GM19351 (cell line): ENCODE data around the gene EMD.
"Not testable (repeated sequence)": the region's sequence is repeated elsewhere in the genome, so short reads cannot be mapped to it uniquely, and the experiment has no call there.

Source experiments
- ATAC-seq: cut with Tn5 transposase; IDR thresholded peaks from one replicate; pipeline ENCODE4 v1.9.1; 2021; ENCODE audit warnings: mild to moderate bottlenecking, moderate library complexity; ENCODE audit not compliant: unreplicated experiment

EMD gene

GRCh38 chrX:154389812-154390747 is 11.0 kb downstream of the EMD start:
- ATAC-seq, result peak; percentile 62

GRCh38 chrX:154396363-154396762 is 17.3 kb downstream of the EMD start:
- ATAC-seq, result not testable (repeated sequence)

- ATAC-seq, result peak; percentile 57
These were observed 18.1 kb downstream of the EMD start for GRCh38 chrX:154396973-154397887.

- peak; percentile 68 for ATAC-seq
These were observed 19.0 kb downstream of the EMD start, which contains the start of gene RPL10 for GRCh38 chrX:154397888-154398667. RPL10 (plus strand) TSS chrX:154398377; CDS start chrX:154398520, 143 bp downstream.

- ATAC-seq, result no peak
These were observed 19.8 kb downstream of the EMD start for GRCh38 chrX:154398668-154399526.

GRCh38 chrX:154399527-154400368 is 20.7 kb downstream of the EMD start:
- no peak for ATAC-seq

GRCh38 chrX:154400369-154400817 is 21.3 kb downstream of the EMD start:
- ATAC-seq, result not testable (repeated sequence)

GRCh38 chrX:154401045-154401799 is 22.1 kb downstream of the EMD start:
- ATAC-seq, result no peak

GRCh38 chrX:154401918-154402621 is 23.0 kb downstream of the EMD start:
- ATAC-seq, result no peak

GRCh38 chrX:154402622-154403127 is 23.6 kb downstream of the EMD start:
- no peak for ATAC-seq

GRCh38 chrX:154403192-154403591 is 24.1 kb downstream of the EMD start:
- ATAC-seq, result no peak

GRCh38 chrX:154403858-154404257 is 24.8 kb downstream of the EMD start:
- no peak for ATAC-seq

- no peak for ATAC-seq
These were observed 25.6 kb downstream of the EMD start for GRCh38 chrX:154404625-154405192.

GRCh38 chrX:154408659-154409221 is 29.6 kb downstream of the EMD start:
- peak; percentile 7 for ATAC-seq

- ATAC-seq, result peak; percentile 48
These were observed 30.3 kb downstream of the EMD start, which contains the start of gene DNASE1L1 for GRCh38 chrX:154409222-154409871. DNASE1L1 (minus strand) TSS chrX:154409254; CDS start chrX:154405568, 3,686 bp downstream.

GRCh38 chrX:154411981-154412340 is 32.9 kb downstream of the EMD start:
- peak; percentile 56 for ATAC-seq
